Activated T-cell treated with anti-CD3 and anti-CD28 coated beads, Interleukin-2, amount 50 U/mL, for 1 hour (primary cell): Measurements from ENCODE around the gene KSR2.
"Not testable (repeated sequence)": the region's sequence is repeated elsewhere in the genome, so short reads cannot be mapped to it uniquely, and the experiment has no call there.

Source experiments
- DNase-seq: peaks from one replicate; pipeline ENCODE4 v3.0.0-alpha.2; 2020

Gene KSR2

GRCh38 chr12:117968826-117969659 lies at the start of gene KSR2:
TSS of gene KSR2 (minus strand) at chr12:117968990. CDS start at chr12:117968255, 735 bp downstream.
- DNase-seq: peak; percentile 53

- DNase-seq: no peak
Measured at GRCh38 chr12:118017926-118018325, 49.1 kb upstream of the KSR2 start.

GRCh38 chr12:118016424-118017264 lies 47.9 kb upstream of the KSR2 start, which contains the start of gene RFC5:
TSS of gene RFC5 (plus strand) at chr12:118016703. CDS start at chr12:118016828, 125 bp downstream.
- peak; percentile 97 for DNase-seq

- DNase-seq: no peak
Measured at GRCh38 chr12:118015944-118016343, 47.2 kb upstream of the KSR2 start.

- DNase-seq: no peak
Measured at GRCh38 chr12:118015306-118015705, 46.5 kb upstream of the KSR2 start.

- DNase-seq: no peak
Measured at GRCh38 chr12:118013283-118013682, 44.5 kb upstream of the KSR2 start.

- DNase-seq: no peak
Measured at GRCh38 chr12:118011961-118012360, 43.2 kb upstream of the KSR2 start.

- DNase-seq: no peak
Measured at GRCh38 chr12:118011377-118011776, 42.6 kb upstream of the KSR2 start.

GRCh38 chr12:118010903-118011302 lies 42.1 kb upstream of the KSR2 start:
- DNase-seq: no peak

- not testable (repeated sequence) for DNase-seq
Measured at GRCh38 chr12:117999806-118000205, 31.0 kb upstream of the KSR2 start.

- no peak for DNase-seq
Measured at GRCh38 chr12:117998719-117999118, 29.9 kb upstream of the KSR2 start.

- DNase-seq: no peak
Measured at GRCh38 chr12:117994551-117995438, 26.0 kb upstream of the KSR2 start.

GRCh38 chr12:117986705-117987469 lies 18.1 kb upstream of the KSR2 start:
- DNase-seq: no peak

- no peak for DNase-seq
Measured at GRCh38 chr12:117985182-117985581, 16.4 kb upstream of the KSR2 start.

GRCh38 chr12:117981267-117981666 lies 12.5 kb upstream of the KSR2 start:
- DNase-seq: no peak

GRCh38 chr12:117980616-117981015 lies 11.8 kb upstream of the KSR2 start:
- DNase-seq: no peak

- DNase-seq: no peak
Measured at GRCh38 chr12:117977373-117977772, 8.6 kb upstream of the KSR2 start.

- no peak for DNase-seq
Measured at GRCh38 chr12:117975006-117975405, 6.2 kb upstream of the KSR2 start.

- DNase-seq: no peak
Measured at GRCh38 chr12:117972301-117972700, 3.5 kb upstream of the KSR2 start.

- no peak for DNase-seq
Measured at GRCh38 chr12:117970334-117970733, 1.5 kb upstream of the KSR2 start.

- no peak for DNase-seq
Measured at GRCh38 chr12:117968151-117968789, 520 bp downstream of the KSR2 start.
